SK-N-MC (cell line): ENCODE measurements around the gene TMEM115.

Experiments used
- EZH2 ChIP-seq: fragments of 200-600 bp; sonication (generic); IDR thresholded peaks from one replicate; pipeline ENCODE4 v1.6.1; 2017; ENCODE audit warnings: antibody characterized with exemption
- FOXP2 ChIP-seq: optimal IDR thresholded peaks from 2 replicates; pipeline ENCODE3; 2011; ENCODE audit warnings: mild to moderate bottlenecking, moderate library complexity; ENCODE audit not compliant: insufficient read depth; ENCODE audit errors: extremely low read length, control extremely low read depth
- POLR2AphosphoS5 ChIP-seq: IDR thresholded peaks from 2 replicates; pipeline ENCODE4 v1.6.1; 2012; ENCODE audit warnings: mild to moderate bottlenecking, low read depth, low read length, borderline replicate concordance

- TF ChIP-seq POLR2AphosphoS5: no peak
- no peak for TF ChIP-seq EZH2
- TF ChIP-seq FOXP2: no peak
Observed at GRCh38 chr3:50323614-50324199, 35.6 kb downstream of the TMEM115 start.
